Brain pericyte (primary cell): ENCODE measurements around the gene CSF1R.
"Not testable (repeated sequence)": the region's sequence is repeated elsewhere in the genome, so short reads cannot be mapped to it uniquely, and the experiment has no call there.

Experiments used
- DNase-seq: peaks from one replicate; pipeline ENCODE4 v3.0.0-alpha.2; 2012; ENCODE audit warnings: low read depth, low spot score

CSF1R gene

DNA sequence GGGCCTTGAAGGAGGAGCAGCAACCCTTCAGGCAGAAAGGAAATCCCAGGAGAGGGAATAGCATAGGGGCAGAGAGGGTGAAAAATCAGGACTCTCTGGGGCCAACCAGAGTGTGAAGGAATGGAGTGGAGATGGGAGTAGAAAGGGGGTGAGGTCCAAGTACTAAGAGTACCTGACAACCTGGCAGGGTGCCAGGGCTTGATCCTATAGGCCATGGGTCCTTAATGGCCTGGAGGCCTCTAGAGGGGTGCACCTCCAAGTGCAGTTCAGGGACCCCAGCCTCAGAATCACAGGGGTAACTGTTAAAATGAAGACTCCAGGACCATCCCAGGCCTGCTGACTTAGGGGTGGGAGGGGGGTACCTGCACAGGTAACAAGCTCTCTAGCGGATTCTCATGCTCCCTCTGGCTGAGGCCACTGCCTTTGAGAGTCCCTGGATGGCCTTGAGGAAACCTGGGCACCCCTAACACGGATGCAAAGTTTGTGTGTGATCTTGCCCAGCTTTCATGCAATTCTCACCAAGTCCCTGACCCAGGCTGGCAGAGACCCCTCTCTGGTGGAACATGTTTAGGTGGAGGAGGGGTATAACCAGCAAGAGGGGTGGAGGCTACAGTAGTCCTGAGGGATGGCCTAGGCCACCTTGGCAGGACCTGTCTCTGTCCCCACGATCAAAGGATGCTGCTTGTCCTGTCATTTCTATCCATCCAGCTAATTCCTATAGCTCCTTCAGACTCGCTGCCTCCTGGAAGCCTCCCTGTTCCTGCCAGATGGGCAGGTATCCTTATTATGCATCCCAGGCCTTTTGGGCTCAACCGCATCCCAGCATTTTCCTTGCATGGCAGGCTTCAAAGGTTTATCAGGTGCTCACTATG, 17.6 kb upstream of the CSF1R start:
- no peak for DNase-seq

GRCh38 chr5:150101023-150101422, 14.7 kb upstream of the CSF1R start:
- no peak for DNase-seq

DNA sequence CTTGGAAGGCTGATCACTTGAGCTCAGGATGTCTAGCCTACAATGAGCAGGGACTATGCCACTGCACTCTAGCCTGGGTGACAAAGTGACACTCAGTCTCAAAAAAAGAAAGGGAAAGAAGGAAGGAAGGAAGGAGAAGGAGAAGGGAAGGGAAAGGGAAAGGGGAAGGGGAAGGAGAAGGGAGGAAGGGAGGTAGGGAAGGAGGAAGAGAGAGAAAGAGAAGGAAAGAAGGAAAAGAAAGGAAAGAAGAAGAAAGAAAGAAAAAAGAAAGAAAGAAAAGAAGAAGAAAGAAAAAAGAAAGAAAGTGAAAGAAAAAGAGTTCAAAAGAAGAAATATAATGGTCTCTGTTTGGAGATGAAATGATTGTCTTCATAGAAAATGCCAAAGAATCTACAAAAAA, 10.8 kb upstream of the CSF1R start:
- no peak for DNase-seq

GRCh38 chr5:150092159-150092787, 5.9 kb upstream of the CSF1R start:
- no peak for DNase-seq

DNA sequence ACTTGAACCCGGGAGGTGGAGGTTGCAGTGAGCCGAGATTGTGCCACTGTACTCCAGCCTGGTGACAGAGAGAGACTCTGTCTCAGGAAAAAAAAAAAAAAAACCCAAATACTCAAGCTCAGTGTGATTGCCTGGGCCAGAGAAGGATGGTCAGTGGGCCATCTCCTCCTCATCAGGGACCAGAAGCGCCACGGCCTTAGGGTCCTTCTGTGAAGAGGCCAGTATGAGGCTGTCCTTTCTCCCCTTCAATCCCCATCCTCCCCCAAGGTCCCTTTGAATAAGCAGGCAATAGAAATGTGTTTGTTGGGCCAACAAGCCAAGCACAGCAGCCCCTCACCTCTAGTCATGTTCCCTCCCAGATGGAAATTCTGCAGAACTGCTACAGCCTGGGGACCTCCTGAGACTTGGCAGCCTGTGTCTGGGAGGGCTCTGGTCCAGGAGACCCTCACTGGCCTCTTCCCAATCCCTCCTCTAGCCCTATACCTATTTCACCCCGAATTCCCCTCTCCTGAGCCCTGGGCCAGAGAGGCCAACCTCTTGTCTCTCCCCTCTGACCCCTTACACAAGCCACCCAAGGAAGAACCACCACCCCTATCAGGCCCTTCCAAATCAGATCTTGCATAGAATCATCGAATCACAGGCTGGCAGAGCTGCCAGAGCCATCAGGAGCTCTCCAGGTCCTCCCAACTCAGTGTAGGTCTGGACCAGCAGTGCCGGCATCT, 1.0 kb downstream of the CSF1R start:
- no peak for DNase-seq

GRCh38 chr5:150084754-150085153, 1.6 kb downstream of the CSF1R start:
- not testable (repeated sequence) for DNase-seq

DNA sequence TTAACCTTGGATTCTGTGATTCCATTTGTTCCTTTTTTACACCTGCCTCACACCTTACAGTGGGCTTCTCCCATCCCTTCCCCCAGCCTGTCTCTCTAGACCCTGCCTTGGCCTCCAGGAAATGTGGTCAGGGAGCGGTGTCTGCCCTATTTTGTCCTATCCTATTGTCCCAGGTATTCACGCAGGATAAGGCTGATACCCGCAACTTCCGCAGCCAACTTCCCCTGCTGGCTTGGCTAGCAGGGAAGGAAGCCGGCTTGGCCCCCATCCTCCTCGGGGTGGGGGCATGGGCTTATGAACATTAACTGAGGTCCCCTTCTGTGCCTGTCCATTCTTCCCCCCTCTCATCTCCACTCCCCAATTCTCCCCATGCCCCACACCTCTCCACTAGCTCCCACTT, 3.5 kb downstream of the CSF1R start:
- DNase-seq, result no peak

- no peak for DNase-seq
Measured at GRCh38 chr5:150082374-150082773, 4.0 kb downstream of the CSF1R start.

DNA sequence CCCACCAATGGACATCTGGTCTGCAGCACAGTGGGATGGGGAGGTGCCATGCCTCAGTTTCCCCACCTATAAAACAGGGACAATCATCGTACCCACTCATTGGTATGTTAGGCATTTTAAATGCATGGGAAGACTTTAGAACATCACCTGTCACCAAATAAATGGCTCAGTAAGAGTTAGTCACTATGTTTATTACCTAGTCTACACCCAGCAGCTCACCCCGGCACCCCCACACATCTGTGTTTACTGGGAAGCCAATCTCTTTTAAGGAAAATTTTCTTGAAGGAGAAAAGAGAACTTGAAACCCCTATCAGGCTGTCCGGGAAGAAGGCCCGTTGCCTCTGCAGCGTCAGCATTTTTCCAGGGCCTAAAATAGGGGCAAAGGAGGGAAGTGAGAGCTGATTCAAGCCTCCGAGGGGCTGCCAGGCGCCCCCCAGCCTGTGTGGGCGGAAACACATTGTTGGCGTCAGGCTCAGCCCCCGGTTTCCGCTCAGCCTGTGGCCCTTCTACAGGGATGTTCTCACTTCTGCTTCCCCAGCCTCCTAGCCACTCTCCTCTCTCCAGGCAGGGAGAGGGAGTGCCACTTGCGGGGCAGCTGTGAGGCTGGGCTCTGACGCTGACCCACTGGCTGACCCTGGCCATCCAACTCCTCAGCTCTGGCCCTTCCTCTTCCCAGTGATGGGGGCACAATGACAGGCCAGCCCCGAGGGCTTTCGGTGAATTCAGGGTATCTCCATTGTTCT, 4.6 kb downstream of the CSF1R start:
- DNase-seq, result no peak

- DNase-seq, result no peak
Measured at GRCh38 chr5:150080696-150081435, 5.5 kb downstream of the CSF1R start.

DNA sequence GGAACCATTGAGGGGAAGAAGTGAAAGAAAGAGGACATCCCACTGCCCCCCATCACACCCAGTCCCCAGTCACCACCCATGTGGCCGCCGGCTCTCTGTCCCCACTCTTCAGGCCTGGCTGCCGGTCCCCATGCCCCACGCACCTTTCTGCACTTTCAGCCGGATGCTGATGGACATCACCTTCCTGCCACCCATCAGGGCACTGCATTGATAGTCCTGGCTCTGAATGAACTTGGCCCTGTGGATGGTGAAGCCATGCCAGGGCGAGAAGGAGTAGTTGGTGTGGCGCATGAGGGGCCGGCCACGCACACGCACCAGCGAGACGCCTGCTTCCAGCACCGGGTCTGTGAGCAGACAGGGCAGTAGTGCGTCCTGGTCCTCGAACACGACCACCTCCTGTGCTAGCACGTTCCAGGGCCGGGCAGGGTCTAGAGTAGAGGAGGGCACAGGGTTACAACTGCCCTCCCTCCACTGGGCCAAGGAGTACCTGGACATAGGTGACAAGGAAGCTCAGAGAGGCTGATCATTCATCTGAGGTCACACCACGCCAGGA, 6.4 kb downstream of the CSF1R start:
- DNase-seq, result no peak

DNA sequence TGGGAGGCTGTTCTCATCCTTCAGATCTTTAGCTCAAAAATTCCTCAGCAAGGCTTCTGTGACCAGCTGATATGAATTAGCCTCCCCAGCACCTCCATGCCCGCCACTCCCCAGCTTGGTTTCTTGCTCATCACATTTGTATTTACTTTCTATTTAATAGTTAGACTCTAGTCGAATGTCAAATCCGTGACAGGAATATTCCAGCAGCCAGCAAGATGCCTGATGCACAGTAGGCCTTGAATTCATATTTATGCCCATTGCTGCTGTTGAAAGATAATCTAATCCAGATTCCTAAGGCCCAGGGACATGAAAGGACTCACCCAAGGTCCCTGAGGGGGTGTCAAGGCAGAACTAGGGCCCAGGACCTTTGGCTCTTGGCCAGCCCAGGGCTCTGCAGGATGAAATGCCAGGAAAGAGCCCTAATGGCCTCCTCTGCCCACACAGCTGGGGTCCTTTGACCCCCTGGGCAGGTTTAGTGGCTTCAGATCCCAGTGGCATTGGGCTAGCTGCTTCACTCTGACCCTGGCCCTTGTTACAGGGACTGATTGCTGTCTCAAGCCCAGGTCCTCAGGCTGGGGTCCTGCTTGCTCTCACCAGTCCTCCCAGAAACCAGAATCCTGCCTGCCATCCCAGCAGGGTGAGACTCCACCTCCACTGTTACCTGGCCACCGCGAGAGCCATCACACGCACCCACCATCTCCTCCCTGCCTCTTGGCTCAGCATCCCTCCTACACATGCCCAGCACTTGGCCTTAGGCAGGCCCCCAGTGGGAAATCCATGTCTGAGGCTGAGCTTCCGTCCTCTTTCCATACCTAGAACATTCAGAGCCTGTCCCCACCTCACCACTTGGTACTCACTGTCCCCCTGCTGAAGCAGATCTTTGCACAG, 7.3 kb downstream of the CSF1R start:
- DNase-seq, result no peak

DNA sequence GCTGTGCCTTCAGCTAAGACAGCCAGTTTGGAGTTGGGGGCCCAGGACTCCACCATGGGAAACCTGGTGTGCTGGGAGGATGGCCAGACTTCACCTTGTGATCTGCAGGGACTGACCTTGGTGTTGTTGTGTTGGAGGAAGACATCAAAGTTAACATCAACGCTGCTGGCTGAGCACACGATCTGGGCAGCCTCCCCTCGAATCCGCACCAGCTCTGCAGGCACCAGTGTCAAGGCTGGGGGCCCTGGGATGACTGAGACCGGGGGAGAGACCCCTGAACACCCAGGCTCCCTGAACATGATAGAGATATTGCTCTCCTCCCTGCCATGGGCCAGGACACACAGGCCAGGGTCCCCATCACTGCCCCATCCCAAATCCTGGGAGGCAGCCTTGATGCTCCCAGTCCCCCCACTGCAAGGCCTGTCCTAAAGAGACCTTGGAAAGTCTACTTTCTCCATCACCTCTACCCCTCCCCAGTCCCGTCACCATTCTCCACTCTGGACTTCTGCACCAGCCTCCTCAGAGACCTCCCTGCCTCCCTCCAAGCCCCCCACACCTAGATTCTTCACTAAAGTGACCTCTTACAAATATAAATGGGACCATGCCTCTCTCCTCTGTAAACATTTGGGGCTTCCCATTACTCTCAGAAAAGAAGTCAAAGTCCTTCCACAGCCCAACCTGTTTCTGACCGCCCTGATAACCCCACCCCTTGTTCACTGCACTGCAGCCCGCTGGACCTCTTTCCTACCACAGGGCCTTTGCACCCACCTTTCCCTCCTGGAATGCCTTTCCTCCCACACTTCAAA, 8.2 kb downstream of the CSF1R start:
- DNase-seq, result no peak

DNA sequence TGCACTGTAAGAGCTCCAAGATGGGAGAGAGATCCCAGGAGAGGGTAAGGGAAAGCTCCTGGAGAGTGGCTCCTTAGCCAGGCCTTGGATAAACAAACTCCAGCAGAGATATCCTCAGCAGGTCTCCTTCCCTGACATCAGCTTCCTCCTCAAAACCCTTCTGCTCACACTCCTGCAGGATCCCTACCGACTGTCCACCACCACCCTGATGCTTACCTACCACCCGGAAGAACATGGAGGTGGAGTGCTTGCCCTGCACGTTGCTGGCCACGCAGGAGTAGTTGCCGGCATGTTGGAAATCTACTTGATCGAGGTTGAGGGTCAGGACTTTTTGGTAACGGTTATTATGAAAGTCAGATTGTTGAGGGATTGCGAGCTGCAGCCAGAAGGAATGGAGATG, 9.3 kb downstream of the CSF1R start:
- no peak for DNase-seq

DNA sequence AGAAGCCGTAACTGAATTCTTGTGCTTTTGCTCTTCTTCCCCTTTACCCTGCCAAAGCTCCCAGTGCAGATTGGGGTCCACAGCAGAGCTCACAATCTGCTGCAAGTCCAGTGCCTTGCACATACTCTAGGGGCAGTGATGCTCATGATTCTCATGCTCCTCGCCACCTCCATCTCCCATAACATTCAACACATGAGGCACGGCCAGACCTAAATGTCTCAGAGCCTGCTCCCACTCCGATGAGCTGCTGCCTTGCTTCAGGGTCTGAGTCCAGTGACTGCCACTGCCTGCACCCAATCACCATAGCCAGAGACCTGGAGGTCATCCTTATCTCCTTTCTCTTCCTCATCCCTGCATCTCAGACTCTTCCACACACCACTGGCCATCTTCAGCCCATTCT, 10.5 kb downstream of the CSF1R start:
- no peak for DNase-seq

DNA sequence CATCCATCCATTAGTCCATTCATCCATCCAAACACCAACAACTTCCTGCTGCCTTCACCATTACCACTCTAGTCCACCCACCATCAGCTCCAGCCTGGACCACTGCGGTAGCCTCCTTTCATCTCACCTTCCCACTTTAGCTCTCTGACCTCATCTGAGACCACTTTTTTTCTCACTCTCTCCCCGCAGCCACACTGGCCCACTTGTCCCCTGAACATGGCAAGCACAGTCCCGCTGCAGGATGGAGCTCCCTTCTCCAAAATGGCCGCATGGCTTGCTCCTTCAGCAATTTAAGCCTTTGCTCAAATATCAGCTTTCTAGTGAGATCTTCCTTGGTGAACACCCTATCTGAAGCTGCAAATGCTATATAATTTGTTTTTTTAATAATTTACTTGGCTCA, 11.1 kb downstream of the CSF1R start:
- no peak for DNase-seq

GRCh38 chr5:150073677-150074076, 12.7 kb downstream of the CSF1R start:
- no peak for DNase-seq

DNA sequence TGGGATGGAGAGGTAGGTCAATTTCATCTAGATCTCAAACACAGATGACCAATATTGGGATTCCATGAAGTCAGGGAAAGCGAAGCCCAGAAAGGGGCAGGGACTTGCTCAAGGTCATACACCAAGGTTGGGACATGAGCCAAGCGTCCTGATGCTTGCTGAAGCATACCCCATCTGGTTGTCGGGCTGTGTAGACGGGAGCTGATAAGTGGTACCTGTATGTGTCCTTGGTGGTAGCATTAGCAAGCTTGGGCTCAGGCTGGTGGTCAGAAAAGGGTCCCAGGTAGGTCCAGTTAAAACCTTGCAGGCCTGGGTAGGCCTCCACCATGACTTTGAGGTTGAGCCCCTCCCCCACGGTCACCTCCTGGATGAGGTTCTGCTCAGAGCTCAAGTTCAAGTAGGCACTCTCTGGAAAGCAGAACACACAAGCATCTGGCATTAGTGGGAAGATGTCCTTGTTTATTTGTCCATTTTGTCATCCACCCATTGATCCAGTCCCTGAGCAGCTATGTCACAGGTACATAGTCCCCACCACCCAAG, 13.2 kb downstream of the CSF1R start:
- no peak for DNase-seq

DNA sequence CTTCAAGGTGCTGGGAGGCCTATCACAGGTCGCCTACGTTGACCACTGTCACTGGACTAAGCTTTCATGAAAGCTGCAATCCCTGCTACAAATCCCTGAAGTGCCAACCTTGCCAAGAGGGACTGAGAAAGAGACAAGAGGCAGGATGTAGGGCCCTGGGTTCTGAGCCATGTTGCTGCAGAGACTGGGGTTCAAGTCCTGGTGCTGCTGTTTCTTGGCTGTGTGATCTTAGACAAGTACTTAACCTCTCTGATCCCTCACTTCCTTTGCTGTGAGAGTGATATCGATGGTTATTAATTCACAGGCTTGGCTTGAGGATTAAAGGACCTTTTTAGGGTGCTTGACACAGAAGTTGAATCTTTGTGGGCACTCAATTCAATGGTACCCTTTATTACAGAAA, 15.5 kb downstream of the CSF1R start:
- DNase-seq, result no peak
